Lung (tissue), 10 donors: ENCODE data around the gene POTEJ. TPM values are rescaled to one million over a fixed set of nuclear protein-coding genes. Genes with fewer than 3 reads are reported as not detected.
"Not testable (repeated sequence)": the region's sequence is repeated elsewhere in the genome, so short reads cannot be mapped to it uniquely, and the experiment has no call there.

Source experiments
- ATAC-seq: fragments of 200-7000 bp; cut with Tn5 transposase; one replicate; pipeline ENCODE4 v1.9.1; 2020; ENCODE audit warnings: moderate number of reproducible peaks; ENCODE audit not compliant: insufficient read depth, low FRiP score
- DNase-seq, 3 donors: peaks; one replicate each; pipeline ENCODE4 v3.0.0-alpha.2; 2013 to 2017
- H3K27ac ChIP-seq, 2 donors: one replicate each; pipeline ENCODE4 v1.5.1; 2013; ENCODE audit warnings: mild to moderate bottlenecking in 2 of 2, moderate library complexity in 2 of 2, control low read depth in 1 of 2, inconsistent platforms in 1 of 2, low read depth in 1 of 2, low read length in 1 of 2
- H3K27me3 ChIP-seq, 3 donors: one replicate each; pipeline ENCODE4 v1.5.1; 2013; ENCODE audit warnings: low read length in 2 of 3; ENCODE audit not compliant: control insufficient read depth in 3 of 3, insufficient read depth in 3 of 3
- H3K36me3 ChIP-seq, 4 donors: one replicate each; pipeline ENCODE4 v1.5.1; 2013; ENCODE audit warnings: low read length in 4 of 4, mild to moderate bottlenecking in 1 of 4, moderate library complexity in 1 of 4; ENCODE audit not compliant: control insufficient read depth in 4 of 4, insufficient read depth in 4 of 4
- H3K4me1 ChIP-seq, 5 donors: one replicate each; pipeline ENCODE4 v1.5.1; 2013; ENCODE audit warnings: low read length in 5 of 5, mild to moderate bottlenecking in 2 of 5, moderate library complexity in 1 of 5; ENCODE audit not compliant: control insufficient read depth in 5 of 5, insufficient read depth in 5 of 5
- H3K4me3 ChIP-seq: one replicate; pipeline ENCODE4 v1.5.1; 2013; ENCODE audit warnings: mild to moderate bottlenecking, control low read depth, moderate library complexity
- H3K9ac ChIP-seq, 2 donors: one replicate each; pipeline ENCODE4 v1.5.1; 2013; ENCODE audit warnings: low read length in 2 of 2, control low read depth in 1 of 2; ENCODE audit not compliant: insufficient read depth in 1 of 2
- H3K9me3 ChIP-seq, 4 donors: one replicate each; pipeline ENCODE4 v1.5.1; 2013; ENCODE audit warnings: low read length in 3 of 4, mild to moderate bottlenecking in 1 of 4, moderate library complexity in 1 of 4; ENCODE audit not compliant: control insufficient read depth in 4 of 4, insufficient read depth in 3 of 4
- WGBS, 2 donors: extraction: QIAGEN DNeasy Blood & Tissue Kit; methylation state at CpG; one replicate each; pipeline ENCODE4 v1.1.7; 2013; 5-methylcytosine and 5-hydroxymethylcytosine counted together
- polyA plus RNA-seq, 2 donors: library from polyadenylated mRNA; stranded (reverse); fragments of 200-250 nt; gene quantifications; one replicate each; pipeline ENCODE4 v1.2.1, GENCODE V29; 2013
- total RNA-seq, 2 donors: library from RNA; depleted of rRNA in 1 of 2; stranded (reverse); fragments of >200 nt in 1 of 2; gene quantifications; one replicate each; pipeline ENCODE4 v1.2.1, GENCODE V29; 2014 to 2021
- donor health status: Bipolar disorder and iron deficiency.
- donor health status: healthy.
- donor health status: DM: yes; HTN: yes; CAD: no.

Gene POTEJ
- total and polyA plus RNA-seq, 4 donors = 0.09 to 1.8 TPM; not detected in 2

GRCh38 chr2:130596757-130597156 is 14.5 kb upstream of the POTEJ start:
- not testable (repeated sequence) for DNase-seq, H3K27ac ChIP-seq, H3K9me3 ChIP-seq, H3K27me3 ChIP-seq, H3K4me3 ChIP-seq, H3K36me3 ChIP-seq, H3K9ac ChIP-seq, ATAC-seq, H3K4me1 ChIP-seq
- 60 to 70% methylated on average over 2 of the region's 6 CpGs for WGBS, 2 donors

GRCh38 chr2:130597994-130598393 is 13.2 kb upstream of the POTEJ start:
- ATAC-seq, H3K27me3 ChIP-seq, H3K27ac ChIP-seq, DNase-seq, H3K36me3 ChIP-seq, H3K9ac ChIP-seq, H3K9me3 ChIP-seq, H3K4me3 ChIP-seq, H3K4me1 ChIP-seq: not testable (repeated sequence)
- WGBS, 2 donors = no CpG with 5 or more reads among the region's 22 CpGs

GRCh38 chr2:130598463-130598862 is 12.8 kb upstream of the POTEJ start:
- not testable (repeated sequence) for H3K9me3 ChIP-seq, H3K27me3 ChIP-seq, H3K4me1 ChIP-seq, ATAC-seq, H3K9ac ChIP-seq, DNase-seq, H3K36me3 ChIP-seq, H3K27ac ChIP-seq, H3K4me3 ChIP-seq
- WGBS, 2 donors = 19 to 30% methylated on average over 12 to 13 of the region's 15 CpGs

- not testable (repeated sequence) for H3K9me3 ChIP-seq, H3K4me1 ChIP-seq, H3K9ac ChIP-seq, DNase-seq, H3K27me3 ChIP-seq, H3K4me3 ChIP-seq, H3K36me3 ChIP-seq, ATAC-seq, H3K27ac ChIP-seq
- no CpG with 5 or more reads among the region's 6 CpGs for WGBS, 2 donors
These were observed 11.8 kb upstream of the POTEJ start, which contains the start of gene CFC1 for GRCh38 chr2:130599393-130599792. CFC1 (minus strand) TSS chr2:130599575; CDS start chr2:130599287, 288 bp downstream.

- not testable (repeated sequence) for H3K9me3 ChIP-seq, H3K4me3 ChIP-seq, DNase-seq, ATAC-seq, H3K4me1 ChIP-seq, H3K36me3 ChIP-seq, H3K9ac ChIP-seq, H3K27ac ChIP-seq, H3K27me3 ChIP-seq
- 80 to 81% methylated on average over 8 of the region's 9 CpGs for WGBS, 2 donors
These were observed 11.3 kb upstream of the POTEJ start for GRCh38 chr2:130599926-130600325.

- WGBS, 2 donors = 8 to 10% methylated on average over 4 to 5 of the region's 15 CpGs
- not testable (repeated sequence) for H3K9ac ChIP-seq, DNase-seq, H3K27me3 ChIP-seq, H3K9me3 ChIP-seq, H3K36me3 ChIP-seq, H3K4me3 ChIP-seq, H3K27ac ChIP-seq, H3K4me1 ChIP-seq
- ATAC-seq = peak; percentile 37
These were observed 9.5 kb upstream of the POTEJ start for GRCh38 chr2:130601648-130602302.

- H3K36me3 ChIP-seq, H3K9me3 ChIP-seq, H3K4me1 ChIP-seq, H3K27me3 ChIP-seq, H3K4me3 ChIP-seq, H3K27ac ChIP-seq, ATAC-seq, H3K9ac ChIP-seq: not testable (repeated sequence)
- peak in 1 of 3 donors; percentile 0 for DNase-seq
- WGBS, 2 donors = 83 to 93% methylated on average over 4 of the region's 17 CpGs
These were observed 2.8 kb upstream of the POTEJ start for GRCh38 chr2:130608276-130609001.
